Skeletal muscle satellite cell (primary cell): Measurements from ENCODE around the gene PHLPP1. TPM values are rescaled to one million over a fixed set of nuclear protein-coding genes. Genes with fewer than 3 reads are reported as not detected.
A peak's percentile ranks its signal among the peaks of the same experiment; 100 is the strongest.

Source experiments
- H3K27me3 ChIP-seq: 2 replicates; pipeline ENCODE4 v1.7.0; 2013; ENCODE audit warnings: low read length; ENCODE audit not compliant: control insufficient read depth, insufficient read depth
- H3K36me3 ChIP-seq: 2 replicates; pipeline ENCODE4 v1.7.0; 2013; ENCODE audit warnings: mild to moderate bottlenecking, control low read depth, low read length; ENCODE audit not compliant: insufficient read depth
- H3K4me1 ChIP-seq: 2 replicates; pipeline ENCODE4 v1.7.0; 2013; ENCODE audit warnings: low read length; ENCODE audit not compliant: control insufficient read depth, insufficient read depth
- H3K4me2 ChIP-seq: 2 replicates; pipeline ENCODE4 v1.7.0; 2013; ENCODE audit warnings: mild to moderate bottlenecking, low read length
- H3K4me3 ChIP-seq: 2 replicates; pipeline ENCODE4 v1.7.0; 2013; ENCODE audit warnings: low read length
- H3K9ac ChIP-seq: 2 replicates; pipeline ENCODE4 v1.7.0; 2013; ENCODE audit warnings: mild to moderate bottlenecking, low read depth, low read length, moderate library complexity
- H3K9me3 ChIP-seq: replicated peaks from 2 replicates; pipeline ENCODE4 v1.7.0; 2013; ENCODE audit warnings: mild to moderate bottlenecking, control low read depth, low read length
- total RNA-seq: library from RNA; depleted of rRNA; stranded (reverse); fragments of >200 nt; gene quantifications from 2 replicates; pipeline ENCODE4 v1.2.3, GENCODE V29; 2012; rRNA removed

The PHLPP1 gene
- total RNA-seq = 4.3 and 4.4 TPM in 2 replicates

- peak within 1 kb of the TSS; percentile 83 for H3K9ac ChIP-seq
- H3K4me3 ChIP-seq = peak within 1 kb of the TSS; percentile 76
- H3K9me3 ChIP-seq = no peaks in the 10 kb centered on the region
- H3K4me2 ChIP-seq = peak within 1 kb of the TSS; percentile 92
- H3K4me1 ChIP-seq = peaks cover 26% of the 10 kb centered on the region
- H3K27me3 ChIP-seq = no peaks in the 10 kb centered on the region
- H3K36me3 ChIP-seq = no peaks in the 10 kb centered on the region
These were observed at the start of gene PHLPP1 for GRCh38 chr18:62715436-62715758. TSS of gene PHLPP1 (plus strand) at chr18:62715541. CDS start at chr18:62715684, 143 bp downstream.

DNA sequence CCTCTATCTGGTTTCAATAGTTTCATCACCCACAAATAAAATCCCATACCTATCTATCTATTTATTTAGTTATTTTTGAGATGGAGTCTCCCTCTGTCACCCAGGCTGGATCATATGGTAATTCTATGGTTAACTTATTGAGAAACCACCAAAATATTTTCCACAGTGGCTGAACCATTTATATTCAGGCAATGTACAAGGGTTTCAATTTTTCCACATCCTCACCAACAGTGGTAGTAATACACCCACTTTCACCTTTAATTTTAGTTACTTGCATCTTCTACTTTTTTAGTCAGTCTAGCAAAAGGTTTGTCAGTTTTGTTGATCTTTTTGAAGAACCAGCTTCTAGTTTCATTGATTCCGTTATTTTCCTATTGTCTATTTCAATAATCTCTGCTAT is 46.1 kb upstream of the PHLPP1 start:
- Histone ChIP-seq H3K27me3 (no peaks in the 10 kb centered on the region), H3K9ac (no peak overlapping the region), H3K36me3 (no peaks in the 10 kb centered on the region), H3K4me3 (no peak overlapping the region), H3K9me3 (no peaks in the 10 kb centered on the region), H3K4me1 (peaks cover 3% of the 10 kb centered on the region), H3K4me2 (no peak overlapping the region)

DNA sequence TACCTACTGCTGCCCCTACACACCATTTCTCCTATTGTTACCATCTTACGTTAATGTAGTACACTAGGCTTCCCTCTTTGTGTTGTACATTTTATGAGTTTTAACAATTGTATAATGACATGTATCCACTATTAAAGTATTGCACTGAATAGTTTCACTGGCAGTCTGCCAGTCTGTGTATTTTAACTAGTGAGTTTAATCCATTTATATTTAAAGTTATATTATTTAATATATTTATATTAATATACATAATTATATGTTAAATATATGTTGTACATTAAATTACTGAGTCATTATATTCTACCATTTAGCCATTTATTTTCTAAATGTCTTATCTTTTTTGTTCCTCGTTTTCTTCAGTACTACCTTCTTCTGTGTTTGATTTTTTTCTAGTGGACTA is 44.8 kb upstream of the PHLPP1 start:
- H3K27me3 ChIP-seq = no peaks in the 10 kb centered on the region
- no peaks in the 10 kb centered on the region for H3K9me3 ChIP-seq
- H3K36me3 ChIP-seq = no peaks in the 10 kb centered on the region
- no peak overlapping the region for H3K4me2 ChIP-seq
- H3K4me3 ChIP-seq = no peak overlapping the region
- H3K4me1 ChIP-seq = no peaks in the 10 kb centered on the region
- H3K9ac ChIP-seq = no peak overlapping the region

DNA sequence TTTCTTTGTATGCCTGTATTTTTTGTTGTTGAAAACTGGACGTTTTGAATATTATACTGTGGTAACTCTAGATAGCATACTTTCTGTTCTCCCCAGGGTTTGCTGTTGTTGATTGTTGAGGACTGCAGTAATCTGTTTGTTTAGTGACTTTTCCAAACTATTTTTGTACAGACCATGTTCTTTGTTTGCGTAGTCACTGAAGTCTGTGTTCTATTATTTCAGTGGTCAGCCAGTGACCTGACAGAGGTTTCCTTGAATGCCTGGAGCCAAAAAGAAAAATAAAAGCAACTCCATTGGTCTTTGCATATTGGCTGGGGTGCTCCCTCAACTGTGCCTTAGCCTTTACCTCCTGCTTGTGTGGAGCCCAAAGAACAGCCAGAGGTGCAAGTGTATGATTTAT is 42.7 kb upstream of the PHLPP1 start:
- H3K36me3 ChIP-seq = no peaks in the 10 kb centered on the region
- H3K4me3 ChIP-seq = no peak overlapping the region
- no peak overlapping the region for H3K9ac ChIP-seq
- H3K4me1 ChIP-seq = no peaks in the 10 kb centered on the region
- no peaks in the 10 kb centered on the region for H3K9me3 ChIP-seq
- no peak overlapping the region for H3K4me2 ChIP-seq
- H3K27me3 ChIP-seq = peaks cover 3% of the 10 kb centered on the region

- Histone ChIP-seq H3K36me3 (no peaks in the 10 kb centered on the region), H3K27me3 (peaks cover 8% of the 10 kb centered on the region), H3K4me2 (no peak overlapping the region), H3K9me3 (no peaks in the 10 kb centered on the region), H3K9ac (no peak overlapping the region), H3K4me1 (no peaks in the 10 kb centered on the region), H3K4me3 (no peak overlapping the region)
These were observed 36.4 kb upstream of the PHLPP1 start for GRCh38 chr18:62678847-62679485.

- H3K4me1 ChIP-seq = no peaks in the 10 kb centered on the region
- H3K36me3 ChIP-seq = no peaks in the 10 kb centered on the region
- H3K9me3 ChIP-seq = no peaks in the 10 kb centered on the region
- H3K9ac ChIP-seq = no peak overlapping the region
- no peak overlapping the region for H3K4me2 ChIP-seq
- peaks cover 8% of the 10 kb centered on the region for H3K27me3 ChIP-seq
- H3K4me3 ChIP-seq = no peak overlapping the region
These were observed 33.0 kb upstream of the PHLPP1 start for GRCh38 chr18:62682371-62682770.

- no peak overlapping the region for H3K4me2 ChIP-seq
- H3K4me3 ChIP-seq = no peak overlapping the region
- H3K36me3 ChIP-seq = no peaks in the 10 kb centered on the region
- H3K4me1 ChIP-seq = no peaks in the 10 kb centered on the region
- H3K9me3 ChIP-seq = peaks cover 10% of the 10 kb centered on the region
- H3K27me3 ChIP-seq = no peaks in the 10 kb centered on the region
- H3K9ac ChIP-seq = no peak overlapping the region
These were observed 31.4 kb upstream of the PHLPP1 start for GRCh38 chr18:62683935-62684334.

DNA sequence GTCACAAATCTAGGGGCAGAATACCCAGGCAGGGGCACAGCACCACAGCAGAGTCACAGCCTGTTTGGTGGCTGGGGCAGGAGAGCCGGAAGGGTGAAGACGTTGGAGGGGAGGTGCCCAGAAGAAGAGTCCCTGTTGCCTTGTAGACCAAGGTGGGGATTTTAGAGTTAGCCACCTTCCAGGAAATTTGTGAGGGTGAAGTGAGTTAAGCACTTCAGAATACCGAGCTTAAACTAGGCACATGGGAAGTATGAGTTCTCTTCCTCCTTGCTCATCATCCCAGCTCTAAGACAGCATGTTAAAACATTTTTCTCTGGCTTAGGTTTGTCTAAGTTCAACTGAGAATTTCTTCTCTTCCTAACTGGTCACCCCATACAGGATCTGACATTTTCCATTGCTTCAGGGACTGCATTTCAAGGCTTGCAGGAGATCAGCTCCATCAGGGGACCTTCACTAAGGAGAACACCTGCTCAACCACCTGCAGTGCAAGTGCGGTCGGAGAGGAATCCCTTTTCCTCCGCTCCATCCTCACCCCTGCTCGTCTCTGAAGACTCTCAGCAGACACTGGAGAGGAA is 26.5 kb upstream of the PHLPP1 start:
- Histone ChIP-seq H3K4me3 (no peak overlapping the region), H3K36me3 (no peaks in the 10 kb centered on the region), H3K9ac (no peak overlapping the region), H3K9me3 (peaks cover 18% of the 10 kb centered on the region), H3K4me2 (no peak overlapping the region), H3K27me3 (peaks cover 7% of the 10 kb centered on the region), H3K4me1 (no peaks in the 10 kb centered on the region)

DNA sequence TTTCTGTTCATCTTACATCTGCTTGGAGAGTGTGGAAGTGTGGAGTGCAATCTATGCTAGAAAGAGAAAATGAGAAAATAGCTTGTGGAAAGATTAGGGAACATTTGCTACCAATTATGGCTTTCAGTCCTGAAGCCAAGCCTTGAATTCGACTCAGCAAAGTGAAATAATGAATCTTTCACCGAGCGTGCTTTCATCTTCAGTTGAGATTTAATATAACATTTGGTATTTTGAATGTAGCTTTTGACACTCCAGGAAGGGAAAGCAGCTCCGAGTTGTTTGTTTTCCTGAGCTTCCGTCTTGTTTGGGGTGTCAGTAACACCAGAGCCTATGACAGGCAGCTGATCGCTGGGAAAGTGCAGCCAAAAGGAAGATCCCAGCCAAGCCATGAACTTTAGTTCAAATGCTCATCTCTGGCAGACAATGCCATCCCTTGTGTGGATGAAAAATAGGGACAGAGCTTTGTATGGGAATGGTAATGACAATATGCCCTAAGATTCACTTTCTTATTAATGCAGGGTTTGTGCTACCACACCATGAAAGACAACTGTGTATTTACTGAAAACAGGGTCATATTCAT is 25.0 kb upstream of the PHLPP1 start:
- Histone ChIP-seq H3K4me1 (no peaks in the 10 kb centered on the region), H3K4me3 (no peak overlapping the region), H3K36me3 (no peaks in the 10 kb centered on the region), H3K27me3 (peaks cover 7% of the 10 kb centered on the region), H3K9me3 (peaks cover 18% of the 10 kb centered on the region), H3K9ac (no peak overlapping the region), H3K4me2 (no peak overlapping the region)

DNA sequence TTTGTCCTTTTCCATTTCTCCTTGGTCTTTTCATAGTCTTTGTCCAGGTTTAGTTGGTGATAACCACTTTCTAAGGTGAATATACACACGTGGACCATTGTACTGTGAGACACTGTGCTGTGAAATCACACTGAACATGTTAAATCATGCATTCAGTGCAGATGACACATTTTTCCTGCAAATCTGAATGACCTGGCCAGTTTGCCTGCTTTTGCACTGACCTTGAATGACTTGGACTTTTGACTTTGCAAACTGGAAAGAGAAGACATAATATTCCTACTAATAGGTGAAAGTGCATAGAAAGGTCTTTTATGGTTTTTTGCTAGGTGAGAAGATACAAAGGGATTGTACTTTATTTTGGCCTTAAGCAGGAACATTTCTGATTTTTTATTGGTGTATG is 21.7 kb upstream of the PHLPP1 start:
- no peak overlapping the region for H3K9ac ChIP-seq
- H3K4me3 ChIP-seq = no peak overlapping the region
- H3K4me1 ChIP-seq = no peaks in the 10 kb centered on the region
- H3K27me3 ChIP-seq = peaks cover 7% of the 10 kb centered on the region
- peaks cover 11% of the 10 kb centered on the region for H3K9me3 ChIP-seq
- H3K4me2 ChIP-seq = no peak overlapping the region
- no peaks in the 10 kb centered on the region for H3K36me3 ChIP-seq

GRCh38 chr18:62697636-62698035 is 17.7 kb upstream of the PHLPP1 start:
- Histone ChIP-seq H3K9me3 (no peaks in the 10 kb centered on the region), H3K4me2 (no peak overlapping the region), H3K4me3 (no peak overlapping the region), H3K36me3 (no peaks in the 10 kb centered on the region), H3K27me3 (peaks cover 11% of the 10 kb centered on the region), H3K4me1 (no peaks in the 10 kb centered on the region), H3K9ac (no peak overlapping the region)

GRCh38 chr18:62702259-62702658 is 13.1 kb upstream of the PHLPP1 start:
- no peak overlapping the region for H3K4me2 ChIP-seq
- peaks cover 20% of the 10 kb centered on the region for H3K27me3 ChIP-seq
- H3K9ac ChIP-seq = no peak overlapping the region
- no peaks in the 10 kb centered on the region for H3K4me1 ChIP-seq
- no peak overlapping the region for H3K4me3 ChIP-seq
- H3K36me3 ChIP-seq = no peaks in the 10 kb centered on the region
- H3K9me3 ChIP-seq = no peaks in the 10 kb centered on the region
